Urinary bladder (tissue), 4 donors: Measurements from ENCODE around the gene GOLGA8J. TPM values are rescaled to one million over a fixed set of nuclear protein-coding genes. Genes with fewer than 3 reads are reported as not detected.
"Not testable (repeated sequence)": the region's sequence is repeated elsewhere in the genome, so short reads cannot be mapped to it uniquely, and the experiment has no call there.

Source experiments
- DNase-seq: peaks from one replicate; pipeline ENCODE4 v3.0.0-alpha.2; 2015; ENCODE audit errors: extremely low spot score
- H3K27ac ChIP-seq: one replicate; pipeline ENCODE4 v1.5.1; 2013; ENCODE audit warnings: low read depth, mild to moderate bottlenecking, moderate library complexity
- H3K36me3 ChIP-seq: one replicate; pipeline ENCODE4 v1.6.1; 2013; ENCODE audit warnings: mild to moderate bottlenecking, moderate library complexity; ENCODE audit not compliant: insufficient read depth
- H3K4me1 ChIP-seq: one replicate; pipeline ENCODE4 v1.6.1; 2013; ENCODE audit warnings: mild to moderate bottlenecking, moderate library complexity; ENCODE audit not compliant: insufficient read depth
- H3K4me3 ChIP-seq: one replicate; pipeline ENCODE4 v1.5.1; 2013; ENCODE audit warnings: low read depth, low read length
- WGBS: extraction: QIAGEN DNeasy Blood & Tissue Kit; methylation state at CpG from one replicate; pipeline ENCODE4 v1.1.7; 2013; 5-methylcytosine and 5-hydroxymethylcytosine counted together
- polyA plus RNA-seq: library from polyadenylated mRNA; stranded (reverse); fragments of 200-250 nt; gene quantifications from one replicate; pipeline ENCODE4 v1.2.3, GENCODE V29; 2013
- total RNA-seq: library from RNA; depleted of rRNA; stranded (reverse); fragments of >200 nt; gene quantifications from one replicate; pipeline ENCODE4 v1.2.3, GENCODE V29; 2014
- donor health status: healthy with polysubstance abuse.
- donor health status: healthy.

GOLGA8J gene
- total and polyA plus RNA-seq, 2 donors: not detected

GRCh38 chr15:30056166-30056565 is 26.6 kb upstream of the GOLGA8J start:
- H3K36me3 ChIP-seq: no peaks in the 10 kb centered on the region
- no peak overlapping the region for H3K4me3 ChIP-seq
- H3K27ac ChIP-seq: no peak overlapping the region
- H3K4me1 ChIP-seq: no peaks in the 10 kb centered on the region
- WGBS: 69% methylated on average over 4 of the region's 4 CpGs
- DNase-seq: no peak

- Histone ChIP-seq H3K36me3 (no peaks in the 10 kb centered on the region), H3K27ac (no peak overlapping the region), H3K4me3 (no peak overlapping the region), H3K4me1 (no peaks in the 10 kb centered on the region)
- no peak for DNase-seq
- 83% methylated on average over 11 of the region's 11 CpGs for WGBS
Measured at GRCh38 chr15:30059771-30060170, 23.0 kb upstream of the GOLGA8J start.

- DNase-seq: no peak
- no peak overlapping the region for H3K27ac ChIP-seq
- H3K4me1 ChIP-seq: no peaks in the 10 kb centered on the region
- H3K4me3 ChIP-seq: no peak overlapping the region
- 95% methylated on average over 4 of the region's 4 CpGs for WGBS
- no peaks in the 10 kb centered on the region for H3K36me3 ChIP-seq
Measured at GRCh38 chr15:30062881-30063280, 19.9 kb upstream of the GOLGA8J start.

- Histone ChIP-seq H3K4me1 (no peaks in the 10 kb centered on the region), H3K36me3 (no peaks in the 10 kb centered on the region), H3K27ac (no peak overlapping the region), H3K4me3 (no peak overlapping the region)
- WGBS: 35% methylated on average over 2 of the region's 2 CpGs
- DNase-seq: no peak
Measured at GRCh38 chr15:30063835-30064546, 18.8 kb upstream of the GOLGA8J start.

- Histone ChIP-seq H3K27ac (no peak overlapping the region), H3K4me1 (no peaks in the 10 kb centered on the region), H3K4me3 (no peak overlapping the region), H3K36me3 (no peaks in the 10 kb centered on the region)
- WGBS: 53% methylated on average over 12 of the region's 12 CpGs
- no peak for DNase-seq
Measured at GRCh38 chr15:30065025-30065801, 17.5 kb upstream of the GOLGA8J start.

- 84% methylated on average over 7 of the region's 7 CpGs for WGBS
- no peak for DNase-seq
- Histone ChIP-seq H3K36me3 (no peaks in the 10 kb centered on the region), H3K4me3 (no peak overlapping the region), H3K4me1 (no peaks in the 10 kb centered on the region), H3K27ac (no peak overlapping the region)
Measured at GRCh38 chr15:30068326-30068725, 14.4 kb upstream of the GOLGA8J start.

GRCh38 chr15:30072630-30073029 is 10.1 kb upstream of the GOLGA8J start:
- 44% methylated on average over 7 of the region's 7 CpGs for WGBS
- Histone ChIP-seq H3K36me3 (no peaks in the 10 kb centered on the region), H3K27ac (no peak overlapping the region), H3K4me3 (no peak overlapping the region), H3K4me1 (no peaks in the 10 kb centered on the region)
- DNase-seq: no peak

- no peaks in the 10 kb centered on the region for H3K4me1 ChIP-seq
- no peak overlapping the region for H3K4me3 ChIP-seq
- DNase-seq: no peak
- WGBS: 90% methylated on average over 4 of the region's 4 CpGs
- H3K36me3 ChIP-seq: no peaks in the 10 kb centered on the region
- no peak overlapping the region for H3K27ac ChIP-seq
Measured at GRCh38 chr15:30073915-30074314, 8.8 kb upstream of the GOLGA8J start.

- DNase-seq, H3K27ac ChIP-seq, H3K36me3 ChIP-seq, H3K4me3 ChIP-seq, H3K4me1 ChIP-seq: not testable (repeated sequence)
- WGBS: 74% methylated on average over 5 of the region's 5 CpGs
Measured at GRCh38 chr15:30080816-30081215, 1.9 kb upstream of the GOLGA8J start.

GRCh38 chr15:30097827-30098226 is 15.1 kb downstream of the GOLGA8J start:
- WGBS: no CpG with 5 or more reads among the region's 8 CpGs

GRCh38 chr15:30102890-30103289 is 20.1 kb downstream of the GOLGA8J start:
- H3K27ac ChIP-seq, H3K36me3 ChIP-seq, H3K4me3 ChIP-seq, DNase-seq, H3K4me1 ChIP-seq: not testable (repeated sequence)
- WGBS: no CpG with 5 or more reads among the region's 12 CpGs

More at GRCh38 chr15:30097827-30098226, 15.1 kb downstream of the GOLGA8J start:
- not testable (repeated sequence) for H3K4me3 ChIP-seq, H3K4me1 ChIP-seq, H3K27ac ChIP-seq, H3K36me3 ChIP-seq, DNase-seq

- not testable (repeated sequence) for DNase-seq, H3K27ac ChIP-seq, H3K36me3 ChIP-seq, H3K4me1 ChIP-seq
- H3K4me3 ChIP-seq: peak overlapping the region; percentile 45
- WGBS: 1% methylated on average over 19 of the region's 42 CpGs
Measured at GRCh38 chr15:30103941-30104507, 21.3 kb downstream of the GOLGA8J start.

- H3K36me3 ChIP-seq, DNase-seq, H3K27ac ChIP-seq, H3K4me1 ChIP-seq, H3K4me3 ChIP-seq: not testable (repeated sequence)
- no CpG with 5 or more reads among the region's 4 CpGs for WGBS
Measured at GRCh38 chr15:30110591-30110990, 27.8 kb downstream of the GOLGA8J start.

GRCh38 chr15:30130066-30130465 is 47.3 kb downstream of the GOLGA8J start:
- H3K27ac ChIP-seq, DNase-seq, H3K36me3 ChIP-seq, H3K4me3 ChIP-seq, H3K4me1 ChIP-seq: not testable (repeated sequence)
- WGBS: 0% methylated on average over 1 of the region's 2 CpGs
